NCI-H2171 treated with DMSO at 0.1 percent for 48 hours (cell line): ENCODE measurements around the gene LSM14A.

Experiments
- DNase-seq: peaks from one replicate; lab custom pipeline; 2025; lab: John Stamatoyannopoulos, UW

LSM14A gene

GRCh38 chr19:34255546-34255945 is 83.2 kb downstream of the LSM14A start:
- DNase-seq: no peak

GRCh38 chr19:34256835-34257558 is 84.7 kb downstream of the LSM14A start:
- DNase-seq: no peak

- DNase-seq: no peak
Observed at GRCh38 chr19:34257559-34257924, 85.2 kb downstream of the LSM14A start.

- DNase-seq: no peak
Observed at GRCh38 chr19:34259367-34260095, 87.2 kb downstream of the LSM14A start.

GRCh38 chr19:34260771-34261173 is 88.5 kb downstream of the LSM14A start:
- DNase-seq: no peak

- DNase-seq: no peak
Observed at GRCh38 chr19:34261334-34262109, 89.2 kb downstream of the LSM14A start.

GRCh38 chr19:34263745-34264237 is 91.5 kb downstream of the LSM14A start:
- DNase-seq: no peak

- DNase-seq: no peak
Observed at GRCh38 chr19:34265221-34265650, 92.9 kb downstream of the LSM14A start.

- DNase-seq: no peak
Observed at GRCh38 chr19:34269081-34269480, 96.8 kb downstream of the LSM14A start.

- no peak for DNase-seq
Observed at GRCh38 chr19:34269489-34269888, 97.2 kb downstream of the LSM14A start.

- DNase-seq: no peak
Observed at GRCh38 chr19:34269968-34270621, 97.8 kb downstream of the LSM14A start.

- DNase-seq: no peak
Observed at GRCh38 chr19:34273121-34273520, 100.8 kb downstream of the LSM14A start.

GRCh38 chr19:34274284-34274826 is 102.1 kb downstream of the LSM14A start:
- no peak for DNase-seq

- no peak for DNase-seq
Observed at GRCh38 chr19:34274827-34275625, 102.7 kb downstream of the LSM14A start.

GRCh38 chr19:34275705-34276104 is 103.4 kb downstream of the LSM14A start:
- DNase-seq: no peak

GRCh38 chr19:34276614-34277013 is 104.3 kb downstream of the LSM14A start:
- no peak for DNase-seq

- no peak for DNase-seq
Observed at GRCh38 chr19:34277244-34277643, 104.9 kb downstream of the LSM14A start.

- no peak for DNase-seq
Observed at GRCh38 chr19:34278783-34279182, 106.5 kb downstream of the LSM14A start.
